ENCODE data around the gene HOXB4. TPM values are rescaled to one million over a fixed set of nuclear protein-coding genes. Genes with fewer than 3 reads are reported as not detected.

Gene HOXB4
- total RNA-seq, 1 donor from 2014 or later = 9.0 TPM

DNA sequence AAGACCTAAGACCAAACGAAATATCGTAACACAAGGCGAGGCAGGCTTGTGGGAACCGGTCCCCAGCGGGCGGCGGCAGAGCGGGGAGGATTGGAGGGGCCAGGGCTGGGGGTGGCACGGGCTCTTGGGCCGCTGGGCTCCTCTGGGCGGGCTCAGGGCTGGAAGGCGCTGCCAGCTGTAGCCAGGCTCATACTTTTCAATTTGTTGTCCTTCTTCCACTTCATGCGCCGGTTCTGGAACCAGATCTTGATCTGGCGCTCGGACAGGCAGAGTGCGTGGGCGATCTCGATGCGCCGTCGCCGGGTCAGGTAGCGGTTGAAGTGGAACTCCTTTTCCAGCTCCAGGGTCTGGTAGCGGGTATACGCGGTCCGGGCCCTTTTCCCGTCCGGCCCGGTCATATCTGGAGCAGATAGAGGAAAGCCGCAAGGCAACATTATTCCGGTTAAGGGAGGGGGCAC, 13.9 kb upstream of the HOXB4 start:
- intact Hi-C loops (cut with micrococcal nuclease) = loop anchor here (5.0 to 10.0 kb wide), 2 partner anchors 457 to 565 kb away; no protein-coding TSS in a partner anchor

DNA sequence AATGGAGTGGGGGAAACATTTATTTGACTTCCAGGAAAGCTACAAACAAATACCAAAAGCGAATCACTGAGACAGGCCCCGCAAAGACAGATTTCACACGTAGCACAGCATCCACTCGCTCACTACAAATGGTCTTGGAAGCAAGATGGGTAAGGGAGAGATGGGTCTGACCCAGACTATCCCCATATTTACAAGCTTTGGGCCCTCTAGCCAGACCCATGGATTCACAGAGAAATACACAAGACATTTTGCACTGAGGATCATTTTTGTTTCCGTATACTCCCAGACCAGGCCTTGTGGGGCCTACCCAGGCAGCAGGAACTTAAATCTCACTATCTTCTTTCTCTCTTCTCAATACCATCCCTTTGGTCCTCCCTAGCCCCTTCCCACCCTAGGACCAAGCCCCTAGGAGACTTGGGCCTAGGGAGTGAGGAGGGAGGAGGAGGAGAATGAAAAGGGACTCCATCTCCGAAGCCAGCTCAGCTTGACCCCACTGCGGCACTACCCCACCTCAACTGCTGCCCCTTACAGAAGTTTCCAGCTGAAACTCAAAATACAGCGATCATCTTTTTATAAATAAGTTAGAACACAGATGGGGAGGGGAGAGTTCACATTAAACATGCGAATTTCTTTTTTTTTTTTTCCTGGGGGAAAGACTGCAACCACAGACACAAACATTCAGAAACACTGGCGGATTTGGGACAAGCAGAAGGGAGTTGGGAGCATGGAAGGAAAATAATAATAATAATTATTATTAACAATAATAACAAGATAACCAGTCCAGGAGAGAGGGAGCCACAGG, 13.3 kb upstream of the HOXB4 start:
- intact Hi-C loops (cut with micrococcal nuclease) = loop anchor here (5.0 to 10.0 kb wide), 2 partner anchors 457 to 564 kb away; no protein-coding TSS in a partner anchor

DNA sequence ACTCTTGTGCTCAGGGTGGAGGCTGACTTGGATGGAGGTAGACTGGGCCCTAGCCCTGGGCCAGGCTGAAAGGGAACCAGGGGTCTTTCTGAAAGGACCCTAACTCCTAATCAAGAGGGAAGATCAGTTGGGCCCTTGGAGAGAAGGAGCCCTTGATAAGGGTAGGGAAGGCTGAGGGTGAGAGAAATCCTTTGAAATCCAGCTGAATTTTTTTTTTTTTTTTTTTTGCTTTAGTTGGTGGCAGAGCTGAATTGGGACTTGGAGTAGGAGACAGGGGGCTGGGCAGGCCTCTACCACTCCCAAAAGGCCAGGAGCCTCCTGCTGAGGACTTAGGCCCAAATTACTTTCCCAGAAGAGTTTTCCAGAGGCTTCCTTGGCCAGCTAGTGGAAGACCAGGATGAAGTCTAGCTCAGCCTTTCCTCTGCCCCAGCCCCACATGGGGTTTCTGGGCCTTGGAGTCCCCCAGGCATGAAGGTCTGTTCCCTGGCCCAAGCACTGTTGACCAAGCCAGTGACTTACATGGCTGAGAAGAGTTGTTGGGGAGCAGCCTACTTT, 12.5 kb upstream of the HOXB4 start:
- intact Hi-C loops (cut with micrococcal nuclease) = loop anchor here (5.0 to 10.0 kb wide), 2 partner anchors 456 to 563 kb away; no protein-coding TSS in a partner anchor

DNA sequence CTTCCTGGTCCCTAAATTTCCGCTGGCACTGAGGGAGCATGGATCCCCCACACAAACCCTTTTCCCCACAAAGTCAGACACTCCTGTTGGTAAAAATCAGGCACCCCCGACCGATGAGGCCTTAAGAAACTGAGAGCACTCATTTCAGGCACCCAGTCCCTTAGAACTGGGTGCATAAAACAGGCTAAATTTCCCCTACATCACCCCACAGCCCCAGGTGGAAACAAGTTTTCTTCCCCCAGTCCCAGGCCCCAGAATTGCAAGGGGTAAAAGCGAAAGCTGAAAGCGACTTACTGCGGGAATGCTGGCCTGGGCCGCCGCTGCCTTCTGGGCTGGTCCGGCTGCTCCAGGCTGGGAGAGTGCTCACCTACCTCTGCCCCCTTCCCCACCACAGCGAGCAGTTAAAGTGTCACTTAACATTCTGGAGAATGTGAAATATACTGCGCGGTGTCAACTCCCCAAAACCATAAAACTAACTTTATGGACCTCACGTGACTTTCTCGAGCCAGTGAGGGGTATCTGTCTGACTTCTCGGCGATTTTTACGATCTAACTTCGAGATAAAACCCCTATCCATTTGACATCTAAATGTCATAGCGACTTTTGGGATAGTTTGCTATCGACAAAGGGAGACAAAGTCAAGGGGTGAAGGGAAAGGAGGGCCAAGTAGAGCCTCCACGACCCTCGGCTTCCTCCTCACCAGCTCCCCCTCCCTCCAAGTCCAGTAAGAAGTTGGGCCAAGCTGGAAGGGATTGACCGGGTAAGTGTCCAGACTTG, 11.9 kb upstream of the HOXB4 start, which contains the start of gene HOXB3:
HOXB3 (minus strand) TSS at position 411 of the 776 bp plus-strand sequence. CDS start 37,767 bp downstream, outside the sequence.
- intact Hi-C loops (cut with micrococcal nuclease) = loop anchor here (5.0 to 10.0 kb wide), 2 partner anchors 455 to 563 kb away; no protein-coding TSS in a partner anchor

DNA sequence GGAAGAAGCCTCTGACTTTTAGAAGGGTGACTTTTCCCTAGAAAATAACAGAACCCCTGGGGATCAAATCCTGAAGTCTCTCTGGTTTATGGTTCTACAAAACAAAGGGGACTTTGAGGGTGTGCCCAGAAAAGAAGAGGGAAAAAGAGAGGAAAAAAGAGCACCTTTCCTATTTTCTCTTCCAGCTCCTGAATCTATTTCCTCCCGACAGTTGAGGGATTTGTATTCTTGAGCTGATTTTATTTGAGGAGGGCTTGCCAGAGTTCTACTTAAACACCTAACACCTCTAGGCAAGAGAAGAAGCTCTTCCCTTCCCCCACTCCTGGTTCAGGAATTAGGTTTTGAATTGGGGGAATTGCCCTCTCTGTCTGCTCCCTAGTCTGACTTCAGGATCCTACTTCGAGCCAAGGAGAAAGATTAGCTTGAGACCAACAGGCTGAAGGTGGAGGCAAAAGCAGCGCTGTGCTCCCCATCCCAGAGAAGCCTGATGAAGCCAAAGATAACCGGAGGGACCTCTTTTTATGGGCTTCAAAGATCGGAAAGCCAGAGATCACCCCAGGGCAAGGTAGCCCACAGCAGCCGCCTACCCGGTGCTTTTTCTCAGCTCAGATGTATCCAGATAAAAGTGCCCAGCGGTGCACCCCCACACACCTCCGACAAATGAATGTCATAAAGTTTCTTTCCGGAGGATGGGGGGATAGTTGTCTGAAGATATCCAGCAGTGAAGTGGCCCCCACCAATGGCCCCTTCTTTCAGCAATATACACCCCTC, 11.1 kb upstream of the HOXB4 start:
- intact Hi-C loops (cut with micrococcal nuclease) = no loop called here

DNA sequence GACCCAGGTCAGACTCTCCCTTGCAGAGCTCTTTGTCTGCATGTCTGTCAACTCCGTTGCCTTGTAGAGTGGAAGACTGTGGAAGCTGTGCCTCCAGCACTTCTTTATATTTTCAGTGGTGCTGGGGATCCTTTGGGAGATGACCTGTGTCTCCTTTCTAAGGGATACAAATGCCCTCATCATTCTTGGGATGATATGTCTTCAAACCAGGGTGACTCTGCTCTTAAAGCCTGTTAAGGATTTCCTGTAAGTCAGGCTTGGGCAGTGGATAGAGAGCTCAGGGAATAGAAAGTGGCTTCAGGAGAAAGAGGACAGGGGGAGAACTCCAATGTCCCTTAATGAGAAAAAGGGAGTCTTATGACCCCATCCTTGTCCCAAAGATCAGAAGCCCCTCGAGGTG, 10.4 kb upstream of the HOXB4 start:
- intact Hi-C loops (cut with micrococcal nuclease) = no loop called here

DNA sequence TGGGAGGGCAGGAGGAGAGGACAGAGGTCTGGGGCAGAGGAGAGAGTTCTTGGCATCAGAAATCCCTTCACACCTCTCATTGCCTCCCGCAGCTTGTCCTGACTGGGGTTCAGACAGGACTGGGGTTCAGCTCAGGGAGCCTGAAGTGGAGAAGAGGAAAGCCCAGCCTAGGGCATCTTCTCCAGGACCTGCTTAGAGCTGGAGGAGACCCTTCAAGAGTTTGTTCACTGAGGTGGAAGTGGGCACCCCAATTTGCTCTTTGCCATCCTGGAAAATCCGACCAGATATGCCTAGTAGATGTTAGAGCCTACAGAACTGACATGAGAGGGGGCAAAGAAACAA, 9.9 kb upstream of the HOXB4 start:
- intact Hi-C loops (cut with micrococcal nuclease) = no loop called here

DNA sequence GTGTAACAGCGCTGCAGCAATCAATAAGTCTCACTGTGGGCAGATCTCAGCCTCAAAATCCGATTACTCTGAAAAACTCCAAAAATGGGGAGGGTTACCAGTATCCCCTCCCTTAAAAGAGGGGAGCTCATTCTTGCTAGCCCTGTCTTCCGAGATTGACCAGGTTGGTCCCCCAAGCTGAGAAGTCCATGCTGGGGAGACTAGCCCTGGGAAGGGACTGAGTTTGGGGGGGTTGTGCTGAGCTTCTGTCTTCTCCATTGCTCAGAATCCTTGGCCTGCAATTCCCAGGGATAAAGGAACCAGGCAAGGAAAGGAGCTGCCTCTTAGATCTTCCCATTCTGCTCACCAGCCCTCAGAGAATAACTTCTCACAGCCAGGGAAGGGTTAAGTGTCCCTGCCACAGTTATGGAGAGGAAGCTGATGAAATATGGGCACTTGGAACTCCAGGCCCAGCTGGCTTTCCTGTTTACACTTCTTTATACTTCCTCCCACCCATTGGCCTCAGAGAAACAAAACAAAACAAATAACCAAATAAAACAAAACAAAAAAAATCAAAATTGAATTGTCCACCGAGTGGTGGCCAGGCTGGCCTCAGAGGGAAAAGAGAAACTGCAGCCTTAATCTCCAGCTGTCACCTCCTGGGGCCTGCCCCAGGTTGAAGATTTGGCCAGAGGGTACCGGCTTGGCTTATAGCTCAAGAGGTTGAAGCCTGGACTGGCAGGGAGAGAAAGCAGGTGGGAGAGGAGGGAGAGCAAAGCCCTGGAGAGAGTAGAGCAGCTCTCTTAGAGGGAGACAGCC, 9.3 kb upstream of the HOXB4 start:
- intact Hi-C loops (cut with micrococcal nuclease) = no loop called here

DNA sequence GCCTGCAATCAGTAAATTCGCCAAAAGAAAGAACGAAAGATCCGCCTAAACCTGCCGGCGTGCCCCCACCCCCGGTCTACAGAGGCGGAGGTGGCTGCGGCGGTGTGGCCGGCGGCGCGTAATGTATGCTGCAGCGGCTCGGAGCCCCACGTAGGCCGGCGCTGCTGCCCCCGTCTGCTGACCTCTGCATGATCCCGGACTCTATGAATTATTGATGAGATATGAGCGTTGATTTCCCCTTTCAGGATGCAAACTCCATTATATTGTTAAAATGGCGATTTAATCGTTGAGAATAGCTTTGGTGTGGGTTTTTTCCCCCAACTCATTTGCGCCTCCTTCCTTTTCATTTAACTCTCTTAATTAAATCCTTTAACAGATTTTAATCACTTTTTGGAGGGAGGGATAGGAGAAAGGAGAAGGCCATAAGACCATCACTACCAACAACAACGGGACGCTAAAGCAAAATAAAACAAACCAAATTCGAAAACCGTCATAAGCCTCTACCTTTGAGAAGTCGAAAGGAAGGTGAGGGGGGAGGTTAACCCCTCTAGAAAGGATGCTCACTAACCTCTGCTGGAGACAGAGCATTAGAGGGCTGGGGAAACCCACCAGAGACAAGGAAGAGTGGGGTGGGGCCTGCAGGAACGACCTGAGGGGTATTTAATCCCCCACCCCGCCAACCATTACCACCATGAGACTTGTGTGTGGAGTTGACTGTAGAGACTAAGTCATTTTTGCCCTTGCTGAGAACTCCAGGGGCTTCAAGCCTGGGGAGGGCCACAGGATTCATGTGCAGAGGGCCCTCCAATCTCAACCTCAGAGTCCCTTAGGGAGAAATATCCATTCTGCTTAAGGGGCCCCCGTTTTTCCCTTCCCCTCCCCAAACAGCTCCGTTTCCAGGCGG, 8.5 kb upstream of the HOXB4 start:
- intact Hi-C loops (cut with micrococcal nuclease) = no loop called here

DNA sequence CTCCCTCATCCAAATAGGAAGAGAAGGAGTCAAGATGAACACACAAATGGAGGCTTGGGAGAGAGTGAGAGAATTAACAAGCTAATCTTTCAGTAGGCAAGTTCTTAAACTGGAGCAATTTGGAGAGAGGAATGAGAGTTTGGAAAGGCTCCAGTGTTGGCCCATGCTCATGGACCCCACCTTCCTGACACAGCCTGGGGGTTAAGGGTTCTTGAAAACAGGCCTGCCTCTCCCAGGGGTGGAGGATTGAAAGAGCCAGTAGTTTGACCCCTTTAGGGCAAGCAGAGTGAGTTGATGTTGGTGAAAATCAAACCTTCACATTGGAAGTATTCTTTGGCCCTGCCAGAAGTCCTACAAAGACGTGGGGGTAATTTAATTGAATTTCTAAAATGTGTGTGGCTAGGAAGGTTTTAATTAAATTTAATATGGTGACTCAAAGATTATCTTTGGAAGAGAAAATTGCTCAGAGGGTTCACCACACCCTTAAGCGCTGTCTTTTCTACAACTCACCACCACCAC, 6.1 kb upstream of the HOXB4 start:
- intact Hi-C loops (cut with micrococcal nuclease) = no loop called here

DNA sequence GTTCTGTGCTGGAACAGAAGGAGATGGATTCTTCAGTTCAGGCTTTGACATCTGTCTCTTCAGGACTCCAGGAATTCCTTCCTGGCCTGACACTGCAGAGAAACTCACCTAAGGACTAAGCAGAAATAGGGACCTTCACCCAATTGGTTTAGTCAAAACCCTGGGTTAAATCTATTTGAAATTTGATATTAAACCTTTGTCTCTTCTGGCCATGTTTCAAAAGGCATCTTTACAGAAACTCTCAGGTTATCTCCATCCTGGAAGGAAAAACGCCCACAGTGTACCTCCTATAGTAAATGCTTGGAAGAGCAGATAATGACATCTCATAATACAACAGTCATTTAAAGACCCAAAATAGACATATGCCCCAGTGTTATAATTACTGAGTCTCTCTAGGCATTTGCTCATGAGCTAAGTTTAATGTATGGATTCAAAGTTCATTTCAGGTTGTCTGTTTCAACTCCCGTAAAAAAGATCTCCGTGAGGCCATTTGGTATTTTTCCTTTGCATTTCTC, 5.6 kb upstream of the HOXB4 start:
- intact Hi-C loops (cut with micrococcal nuclease) = no loop called here

DNA sequence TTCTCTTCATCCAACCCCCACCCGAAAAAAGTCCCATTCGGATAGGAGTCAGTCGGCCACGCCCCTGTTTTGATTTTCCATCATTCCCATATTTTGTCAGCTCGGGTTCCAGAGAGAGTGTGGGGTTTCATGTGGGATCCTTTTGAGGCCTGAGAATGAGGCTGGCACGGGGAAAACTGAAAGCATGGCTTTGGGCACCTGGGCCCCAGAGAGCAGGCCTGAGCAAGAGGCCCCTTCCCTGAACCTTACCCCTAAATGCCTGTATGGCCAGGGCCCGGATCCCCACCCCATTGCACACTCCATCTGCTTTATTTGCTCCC, 4.6 kb upstream of the HOXB4 start:
- intact Hi-C loops (cut with micrococcal nuclease) = no loop called here

DNA sequence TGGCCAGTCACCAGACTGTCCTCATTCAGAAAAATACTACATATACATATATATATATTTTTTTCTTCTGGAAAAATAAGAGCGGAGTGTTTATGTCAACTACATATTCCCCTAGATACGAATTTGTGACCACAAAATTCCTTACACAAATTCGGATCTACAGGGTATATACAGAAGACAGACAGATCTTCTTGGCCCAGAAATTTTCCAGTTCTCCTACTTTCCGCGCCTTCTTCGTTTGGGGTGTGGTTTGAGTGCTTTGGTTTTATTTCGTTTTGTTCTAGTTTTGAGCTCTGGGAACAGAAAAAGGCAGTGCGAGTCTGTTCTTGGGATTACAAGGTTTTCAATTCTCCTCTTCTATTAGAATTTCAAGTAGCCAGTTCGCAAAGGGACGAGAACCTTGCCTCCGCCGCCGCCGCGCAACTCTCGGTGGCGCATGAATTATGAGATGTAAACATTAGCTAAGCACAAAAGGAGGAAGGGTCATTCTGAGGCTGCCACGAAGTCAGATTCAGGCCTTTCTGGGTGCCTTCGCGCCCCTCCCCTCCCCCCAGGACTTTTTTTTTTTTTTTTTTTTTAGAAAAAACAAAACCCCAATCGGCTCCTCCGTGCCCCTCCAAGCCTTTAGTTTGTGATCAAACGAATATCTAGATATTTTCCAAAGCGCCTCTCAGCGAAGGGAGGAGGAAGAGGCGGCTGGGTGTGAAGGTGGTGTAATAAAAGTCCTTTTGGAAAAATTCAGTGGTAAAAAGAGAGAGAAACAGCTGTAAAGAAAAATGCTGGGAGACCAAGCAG, 1.8 kb upstream of the HOXB4 start:
- intact Hi-C loops (cut with micrococcal nuclease) = loop anchor here (5.0 kb wide), 1 partner anchor 153 kb away; no protein-coding TSS in a partner anchor

DNA sequence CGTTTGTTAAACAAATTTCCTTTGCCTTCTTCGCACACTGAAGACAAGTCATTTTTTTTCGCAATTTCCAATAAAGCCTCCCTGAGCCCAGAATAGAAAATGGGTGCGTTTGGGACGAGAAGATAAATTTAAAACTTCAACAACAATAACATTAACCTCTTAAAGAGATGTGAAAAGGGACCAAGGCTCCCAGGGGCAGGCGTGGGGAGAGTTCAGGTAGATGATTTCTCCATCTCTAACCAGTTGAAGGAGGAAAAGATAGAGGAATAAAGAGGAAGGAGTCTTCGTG, 1.3 kb upstream of the HOXB4 start:
- intact Hi-C loops (cut with micrococcal nuclease) = loop anchor here (5.0 kb wide), 1 partner anchor 152 kb away; no protein-coding TSS in a partner anchor

DNA sequence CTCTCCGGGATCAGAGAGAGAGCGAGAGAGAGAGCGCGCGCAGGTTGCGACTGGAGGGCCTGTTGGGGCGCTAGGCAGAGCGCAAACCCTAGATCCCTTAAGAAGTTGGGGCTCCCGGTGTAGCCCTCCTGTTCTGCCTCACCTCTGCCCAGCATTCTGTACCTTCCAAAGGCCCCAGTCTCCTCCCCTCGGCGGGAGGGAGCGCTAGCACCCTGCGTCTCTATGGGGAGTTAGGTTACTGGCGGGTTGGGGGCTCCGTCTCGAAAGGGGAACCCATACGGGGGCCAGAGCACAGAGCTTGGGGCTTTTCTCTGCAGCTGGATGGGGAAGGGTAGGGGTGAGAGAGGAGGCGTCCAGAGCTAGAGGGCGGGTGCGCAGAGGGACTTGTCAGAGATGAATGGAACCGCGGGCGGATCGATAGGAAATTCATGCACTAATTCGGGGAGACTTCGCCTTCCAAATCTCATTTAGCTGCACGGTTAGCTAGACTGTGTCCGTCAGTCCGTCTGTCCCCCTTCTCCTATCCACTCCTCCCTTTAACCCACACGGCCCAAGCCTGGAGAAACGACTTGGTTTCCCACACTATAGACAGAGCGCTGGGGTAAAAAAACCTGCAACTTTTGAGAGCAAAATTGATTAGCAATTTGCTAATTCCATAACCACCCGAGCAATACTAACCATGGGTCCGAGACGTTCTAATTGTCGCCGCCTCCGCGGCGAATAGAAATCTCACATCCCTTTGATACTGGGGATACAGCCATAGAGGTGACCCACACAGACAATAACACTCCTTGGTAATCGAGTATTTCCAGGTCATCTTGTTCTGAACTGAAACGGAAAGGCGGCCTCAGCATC, 693 bp upstream of the HOXB4 start:
- intact Hi-C loops (cut with micrococcal nuclease) = loop anchor here (1.0 to 5.0 kb wide), 3 partner anchors 36 to 152 kb away; no protein-coding TSS in a partner anchor

DNA sequence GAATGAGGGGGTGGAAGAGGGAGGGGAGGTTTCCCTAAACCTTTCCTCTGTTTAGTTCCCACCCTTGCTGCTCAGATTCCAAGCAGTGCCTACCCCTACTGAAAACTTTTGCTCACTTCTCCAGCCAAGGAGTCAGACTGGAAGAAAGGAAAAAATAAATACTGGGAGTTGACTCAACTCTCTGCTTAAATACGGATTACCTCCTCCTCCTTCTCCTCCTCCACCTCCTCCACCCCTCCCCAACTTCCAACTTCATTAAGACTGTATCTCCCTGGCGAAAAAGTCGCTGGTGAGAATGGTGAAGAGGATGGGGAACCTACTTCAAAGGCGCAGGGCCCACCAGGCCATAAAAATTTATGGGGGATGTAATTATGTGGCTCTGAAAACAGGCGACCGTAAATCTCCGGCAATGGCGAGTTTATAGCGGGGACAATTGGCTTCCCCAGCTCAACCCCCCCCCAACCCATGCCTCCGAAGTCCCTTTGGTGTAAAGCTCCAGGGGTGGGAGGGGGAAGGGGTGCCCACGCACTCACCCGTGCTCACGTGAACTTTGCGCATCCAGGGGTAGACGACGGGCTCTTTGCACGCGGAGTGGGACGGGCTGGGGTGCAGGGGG, 712 bp downstream of the HOXB4 start:
- intact Hi-C loops (cut with micrococcal nuclease) = loop anchor here (5.0 kb wide), 1 partner anchor 150 kb away; no protein-coding TSS in a partner anchor
